SHP77 (cell line): Measurements from ENCODE around the gene CA12.

Source experiments
- DNase-seq, 2 experiments: peaks; one replicate each; lab custom pipeline; 2025; lab: John Stamatoyannopoulos, UW

The CA12 gene

GRCh38 chr15:63306492-63307073 lies 75.1 kb downstream of the CA12 start:
- no peak for DNase-seq

DNA sequence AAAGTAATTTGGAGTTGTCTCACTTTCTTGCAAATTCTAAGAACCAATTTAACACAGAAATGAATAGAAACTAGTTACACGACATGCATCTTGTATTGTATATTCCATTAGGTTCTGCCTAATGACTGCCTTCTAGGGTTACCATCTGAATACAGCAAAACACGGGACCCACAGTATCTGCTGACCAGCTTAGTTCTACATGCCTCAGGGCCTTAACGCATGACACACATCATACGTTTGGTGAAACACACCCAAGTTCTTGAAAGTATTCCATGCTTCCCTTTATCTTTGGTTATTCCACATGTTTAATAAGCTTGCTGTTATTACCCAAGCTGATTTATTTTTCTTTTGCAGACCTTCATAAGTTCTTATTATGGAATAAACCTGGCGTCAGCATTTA lies 76.4 kb downstream of the CA12 start:
- no peak for DNase-seq

GRCh38 chr15:63301088-63301487 lies 80.6 kb downstream of the CA12 start:
- DNase-seq: no peak

- no peak for DNase-seq
These were observed 81.6 kb downstream of the CA12 start for GRCh38 chr15:63299943-63300575.

DNA sequence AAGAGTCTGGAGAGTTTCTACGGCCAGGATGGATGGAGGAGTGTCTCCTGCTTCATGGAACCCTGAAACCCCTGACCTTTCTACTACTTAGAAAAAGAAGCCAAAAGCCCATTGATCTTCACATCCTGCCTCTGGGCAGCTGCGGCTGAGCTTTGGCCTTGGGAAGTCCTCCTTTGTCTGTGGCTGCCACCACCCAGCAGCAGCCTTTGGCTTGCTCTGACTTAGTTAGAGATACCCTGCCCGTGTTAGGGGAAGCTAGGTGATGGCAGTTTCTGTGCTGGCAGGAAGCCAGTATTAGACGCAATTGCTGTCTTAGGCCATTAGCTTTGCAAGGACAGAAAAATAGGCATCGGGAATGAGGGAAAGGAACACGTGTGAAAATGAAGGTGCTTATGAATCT lies 85.5 kb downstream of the CA12 start:
- peak; percentile 17 to 33 for DNase-seq

DNA sequence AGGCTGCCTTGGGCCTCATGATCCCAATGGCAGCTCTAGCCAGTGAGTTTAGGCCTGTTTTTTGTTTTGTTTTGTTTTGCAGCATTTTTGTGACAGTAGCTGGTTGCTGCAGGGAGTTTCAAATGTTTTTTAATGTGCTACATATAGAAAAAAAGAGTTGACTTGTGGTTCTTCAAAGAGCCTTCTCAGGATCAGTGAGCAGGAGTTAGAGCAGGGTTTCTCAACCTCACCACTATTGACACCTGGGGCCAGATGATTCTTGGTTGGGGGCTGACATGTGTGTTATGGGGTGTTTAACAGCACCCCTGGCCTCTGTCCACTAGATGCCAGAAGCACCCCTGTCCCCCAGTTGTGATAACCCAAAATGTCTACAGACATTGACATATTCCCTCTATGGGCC lies 86.3 kb downstream of the CA12 start:
- DNase-seq: no peak

DNA sequence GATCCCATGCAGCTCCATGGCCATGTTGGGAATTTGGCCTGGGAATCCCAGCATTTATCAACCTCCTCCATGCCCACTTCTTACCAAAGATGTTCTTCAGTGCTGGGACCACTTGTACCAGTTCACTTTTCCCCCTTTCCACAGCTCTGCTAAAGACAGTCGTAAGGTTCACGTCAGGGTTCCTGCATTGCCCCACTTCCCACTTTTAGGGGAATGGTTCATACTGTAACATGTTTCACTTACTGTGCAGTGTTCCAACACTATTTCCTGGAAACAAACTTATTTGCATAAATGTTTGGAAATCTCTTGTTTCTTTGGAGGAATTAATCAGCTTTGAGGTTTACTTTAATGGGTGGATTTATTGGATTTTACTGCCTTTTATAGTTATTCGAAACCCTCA lies 87.3 kb downstream of the CA12 start:
- DNase-seq: no peak

- DNase-seq: no peak
These were observed 88.9 kb downstream of the CA12 start for GRCh38 chr15:63292771-63293170.

DNA sequence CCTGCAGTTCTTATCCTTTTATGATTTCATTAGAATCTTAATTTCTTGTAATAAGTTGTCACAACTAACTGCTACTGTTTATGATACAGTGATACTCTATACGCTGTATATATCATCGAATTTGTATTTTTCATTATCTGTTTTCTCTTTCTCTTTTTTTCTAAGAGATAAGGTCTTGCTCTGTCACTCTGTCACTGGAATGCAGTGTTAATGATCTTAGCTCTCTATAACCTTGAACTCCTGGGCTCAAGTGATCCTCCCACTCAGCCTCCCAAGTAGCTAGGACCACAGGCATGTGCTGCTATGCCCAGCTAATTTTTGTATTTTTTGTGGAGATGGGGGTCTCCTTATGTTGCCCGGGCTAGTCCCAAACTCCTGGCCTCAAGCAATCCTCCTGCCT lies 89.4 kb downstream of the CA12 start:
- no peak for DNase-seq

DNA sequence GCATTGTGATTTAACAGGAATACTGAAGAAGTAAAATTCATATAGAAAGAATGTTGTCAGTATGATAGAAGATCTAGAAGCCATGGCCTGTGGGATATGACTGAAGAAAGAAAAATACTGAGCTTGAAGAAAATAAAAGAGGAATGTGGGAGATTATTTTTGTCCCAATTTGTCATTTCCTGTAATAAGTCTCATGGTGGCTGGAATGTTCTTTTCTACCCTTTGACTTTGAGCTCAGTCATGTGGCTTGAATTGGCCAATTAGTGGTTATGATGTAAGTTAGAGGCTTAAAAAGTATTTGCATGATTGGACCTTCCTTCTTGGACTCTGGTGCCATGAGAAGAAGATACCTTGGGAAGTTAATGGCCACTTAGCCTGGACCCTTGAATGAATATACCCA lies 90.1 kb downstream of the CA12 start:
- no peak for DNase-seq

DNA sequence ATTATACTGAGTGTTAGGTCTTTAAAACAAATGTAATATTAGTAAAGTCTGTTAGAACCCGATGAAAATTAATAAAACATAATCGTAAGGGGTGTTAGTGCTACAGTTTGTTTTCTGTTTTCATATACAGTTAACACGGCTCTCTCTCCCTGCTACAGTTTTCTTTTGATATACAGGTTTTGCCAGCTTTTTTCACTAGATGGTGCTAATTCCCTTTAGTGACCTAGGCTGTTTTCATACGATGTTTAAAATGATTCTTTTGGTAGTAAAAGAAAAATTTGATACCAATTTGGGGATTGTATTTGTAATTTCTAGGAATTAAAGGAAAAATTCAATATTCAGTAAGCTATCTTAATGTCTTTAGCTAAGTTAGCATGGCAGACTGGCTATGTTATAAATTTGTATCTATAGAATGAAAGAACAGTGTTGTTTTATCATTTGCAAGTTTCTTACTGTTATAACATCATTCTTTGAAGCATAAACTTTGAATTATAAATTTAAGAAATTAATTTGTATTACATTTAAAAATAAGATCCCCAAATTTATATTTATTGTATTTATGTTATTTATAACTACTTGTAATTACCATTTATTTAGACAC lies 92.8 kb downstream of the CA12 start:
- DNase-seq: peak; percentile 19 to 35

- no peak for DNase-seq
These were observed 93.3 kb downstream of the CA12 start for GRCh38 chr15:63288342-63288741.

GRCh38 chr15:63287109-63287508 lies 94.5 kb downstream of the CA12 start:
- no peak for DNase-seq

DNA sequence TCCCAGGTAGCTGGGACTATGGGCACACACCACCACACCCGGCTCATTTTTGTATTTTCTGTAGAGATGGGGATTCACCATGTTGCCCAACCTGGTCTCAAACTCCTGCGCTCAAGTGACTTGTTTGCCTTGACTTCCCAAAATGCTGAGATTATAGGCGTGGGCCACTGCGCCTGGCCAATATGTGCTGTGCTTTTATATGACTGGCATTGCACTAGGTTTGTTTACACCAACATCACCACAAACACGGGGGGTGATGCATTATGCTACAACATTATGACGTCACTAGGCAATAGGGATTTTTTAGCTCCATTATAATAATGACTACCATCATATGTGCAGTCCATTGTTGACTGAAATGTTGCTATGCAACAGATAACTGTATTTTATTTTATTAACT lies 97.3 kb downstream of the CA12 start:
- DNase-seq: no peak

GRCh38 chr15:63283126-63283525 lies 98.5 kb downstream of the CA12 start:
- DNase-seq: no peak

GRCh38 chr15:63277893-63278456 lies 103.7 kb downstream of the CA12 start:
- DNase-seq: no peak

DNA sequence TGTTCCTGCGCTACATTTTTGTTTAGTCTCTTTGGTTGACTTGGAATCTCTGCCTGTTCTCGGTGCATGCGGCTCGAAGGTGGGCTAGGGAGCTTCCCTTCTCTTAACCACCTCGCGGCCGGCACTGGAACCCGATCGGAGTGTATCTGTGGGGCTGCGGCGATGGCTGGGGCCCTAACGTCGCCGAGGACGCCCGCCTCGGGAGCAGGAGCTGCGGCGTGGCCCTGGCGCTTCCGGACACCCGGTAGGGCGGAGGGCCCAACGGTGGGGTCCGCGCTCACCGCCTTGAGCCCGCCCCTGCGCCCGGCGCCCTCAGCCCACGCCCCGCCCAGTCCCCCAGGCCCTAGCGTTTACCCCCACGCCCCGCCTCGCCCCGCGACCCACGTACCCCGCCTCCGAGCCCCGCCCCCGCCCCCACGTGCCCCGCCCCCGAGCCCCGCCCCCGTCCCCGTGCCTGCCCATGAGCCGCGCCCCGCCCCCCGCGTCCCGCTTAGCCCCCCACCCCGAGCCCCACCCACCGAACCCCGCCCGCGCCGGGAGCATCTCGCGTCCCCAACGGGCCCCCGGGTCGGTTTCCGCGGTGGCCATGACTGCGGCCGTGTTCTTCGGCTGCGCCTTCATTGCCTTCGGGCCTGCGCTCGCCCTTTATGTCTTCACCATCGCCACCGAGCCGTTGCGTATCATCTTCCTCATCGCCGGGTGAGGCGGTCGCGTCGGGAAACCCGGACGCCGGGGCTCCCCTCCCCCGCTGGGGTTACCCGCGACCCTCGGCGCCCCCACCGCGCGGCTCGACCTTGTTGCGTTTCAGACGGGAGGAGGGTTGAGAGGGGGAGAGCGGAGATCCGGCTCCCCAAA lies 104.4 kb downstream of the CA12 start, which contains the start of gene APH1B:
TSS of gene APH1B (plus strand) at position 568 of the 855 bp plus-strand sequence. CDS start at position 587, 19 bp downstream.
- peak; percentile 9 to 56 for DNase-seq

GRCh38 chr15:63276342-63277037 lies 105.2 kb downstream of the CA12 start:
- DNase-seq: no peak

- DNase-seq: no peak
These were observed 107.2 kb downstream of the CA12 start for GRCh38 chr15:63274427-63274826.
